ENCODE data around the gene NTRK1.

The NTRK1 gene

DNA sequence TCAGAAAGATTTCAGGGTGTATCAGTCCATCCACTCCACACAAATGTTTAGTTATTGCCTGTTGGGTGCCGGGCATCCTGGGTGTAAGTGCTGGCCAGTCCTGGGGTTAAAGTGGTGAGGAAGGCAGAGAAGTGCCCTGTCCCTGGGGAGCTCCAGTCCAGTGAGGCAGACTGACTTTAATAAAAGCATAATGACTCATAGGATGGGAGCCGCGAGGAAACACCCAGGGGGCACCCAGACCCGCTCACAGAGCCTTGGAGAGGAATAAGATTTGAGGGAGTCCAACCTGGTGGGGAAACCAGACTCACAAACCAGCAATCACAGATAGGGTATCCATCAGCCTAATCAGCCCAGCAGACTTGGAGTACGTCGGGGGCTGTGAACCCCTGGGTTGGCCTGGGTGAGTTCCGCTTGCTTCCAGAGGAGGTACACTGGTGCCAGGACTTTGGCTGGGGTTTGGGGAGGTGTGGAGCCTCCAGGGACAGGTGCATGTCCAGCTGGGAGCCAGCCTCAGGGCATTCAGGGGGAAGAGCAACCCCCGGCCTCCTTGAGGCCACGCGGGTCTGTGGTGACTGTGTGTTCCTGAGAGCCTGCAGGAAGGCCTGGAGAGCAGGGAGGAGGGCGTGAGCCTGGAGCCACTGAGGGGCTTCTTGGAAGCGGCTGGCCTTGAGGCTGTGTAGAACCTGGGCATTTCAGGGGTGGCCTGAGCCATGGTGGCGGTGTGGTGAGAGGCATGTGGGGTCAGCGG, 36.6 kb downstream of the NTRK1 start:
- Histone ChIP-seq H3F3A (ENCODE audit: insufficient read depth, low read length) (no peaks in the 10 kb centered on the region), H3K9me3 (ENCODE audit: low read length) (no peaks in the 10 kb centered on the region), H3K36me3 (ENCODE audit: insufficient read depth, low read length) (no peaks in the 10 kb centered on the region), H3K9me2 (ENCODE audit: low read depth, low read length) (no peaks in the 10 kb centered on the region), H2AFZ (ENCODE audit: low read length) (no peak overlapping the region), H3K4me3 (ENCODE audit: low read depth, low read length, poor library complexity, severe bottlenecking) (no peak overlapping the region), H3K4me2 (ENCODE audit: low read length) (no peak overlapping the region), H4K20me1 (ENCODE audit: insufficient read depth, low read length) (no peaks in the 10 kb centered on the region), H3K27me3 (ENCODE audit: insufficient read depth, low read length) (no peaks in the 10 kb centered on the region; the same call in 1 of the 2 replicates), H3K9ac (ENCODE audit: low read length) (no peak overlapping the region), H3K27ac (ENCODE audit: low read depth, low read length, poor library complexity, severe bottlenecking) (no peak overlapping the region), H3K4me1 (ENCODE audit: insufficient read depth, low read length, severe bottlenecking) (no peaks in the 10 kb centered on the region), H3K79me2 (ENCODE audit: insufficient read depth, low read length) (no peaks in the 10 kb centered on the region)
- TF ChIP-seq, protein P1, sequence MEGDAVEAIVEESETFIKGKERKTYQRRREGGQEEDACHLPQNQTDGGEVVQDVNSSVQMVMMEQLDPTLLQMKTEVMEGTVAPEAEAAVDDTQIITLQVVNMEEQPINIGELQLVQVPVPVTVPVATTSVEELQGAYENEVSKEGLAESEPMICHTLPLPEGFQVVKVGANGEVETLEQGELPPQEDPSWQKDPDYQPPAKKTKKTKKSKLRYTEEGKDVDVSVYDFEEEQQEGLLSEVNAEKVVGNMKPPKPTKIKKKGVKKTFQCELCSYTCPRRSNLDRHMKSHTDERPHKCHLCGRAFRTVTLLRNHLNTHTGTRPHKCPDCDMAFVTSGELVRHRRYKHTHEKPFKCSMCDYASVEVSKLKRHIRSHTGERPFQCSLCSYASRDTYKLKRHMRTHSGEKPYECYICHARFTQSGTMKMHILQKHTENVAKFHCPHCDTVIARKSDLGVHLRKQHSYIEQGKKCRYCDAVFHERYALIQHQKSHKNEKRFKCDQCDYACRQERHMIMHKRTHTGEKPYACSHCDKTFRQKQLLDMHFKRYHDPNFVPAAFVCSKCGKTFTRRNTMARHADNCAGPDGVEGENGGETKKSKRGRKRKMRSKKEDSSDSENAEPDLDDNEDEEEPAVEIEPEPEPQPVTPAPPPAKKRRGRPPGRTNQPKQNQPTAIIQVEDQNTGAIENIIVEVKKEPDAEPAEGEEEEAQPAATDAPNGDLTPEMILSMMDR (IDR thresholded peaks at IDR 0.05; ENCODE audit: low read length), result no peak
- TF ChIP-seq EZH2 (IDR thresholded peaks at IDR 0.05; ENCODE audit: borderline replicate concordance, low read length), result no peak

DNA sequence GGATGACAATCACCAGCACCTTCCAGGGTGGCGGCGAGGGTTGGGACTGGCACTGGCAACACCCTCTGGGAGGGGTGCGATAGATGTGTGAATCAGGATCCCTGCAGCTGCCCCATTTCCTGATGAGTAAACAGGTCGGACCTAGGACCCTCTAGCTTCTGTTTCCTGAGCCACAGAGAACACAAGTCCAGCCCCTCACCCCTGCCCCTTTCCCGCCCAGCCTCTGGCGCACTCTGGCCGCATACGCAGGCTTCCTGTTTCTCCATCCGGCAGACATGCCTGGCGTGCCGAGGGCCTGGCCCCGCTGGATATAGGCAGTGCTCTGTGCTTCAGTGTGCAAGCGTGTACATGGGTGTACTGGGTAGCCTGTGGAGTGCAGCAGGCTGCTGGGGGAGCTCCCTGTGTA, 37.5 kb downstream of the NTRK1 start:
- Histone ChIP-seq H4K20me1 (ENCODE audit: insufficient read depth, low read length) (no peaks in the 10 kb centered on the region), H3K9ac (ENCODE audit: low read length) (no peak overlapping the region), H3K79me2 (ENCODE audit: insufficient read depth, low read length) (no peaks in the 10 kb centered on the region), H2AFZ (ENCODE audit: low read length) (no peak overlapping the region), H3K27me3 (ENCODE audit: insufficient read depth, low read length) (peaks cover 4% of the 10 kb centered on the region; the same call in 1 of the 2 replicates), H3K9me2 (ENCODE audit: low read depth, low read length) (no peaks in the 10 kb centered on the region), H3K4me3 (ENCODE audit: low read depth, low read length, poor library complexity, severe bottlenecking) (no peak overlapping the region), H3K4me2 (ENCODE audit: low read length) (no peak overlapping the region), H3K9me3 (ENCODE audit: low read length) (no peaks in the 10 kb centered on the region), H3F3A (ENCODE audit: insufficient read depth, low read length) (no peaks in the 10 kb centered on the region), H3K27ac (ENCODE audit: low read depth, low read length, poor library complexity, severe bottlenecking) (no peak overlapping the region), H3K36me3 (ENCODE audit: insufficient read depth, low read length) (no peaks in the 10 kb centered on the region), H3K4me1 (ENCODE audit: insufficient read depth, low read length, severe bottlenecking) (no peaks in the 10 kb centered on the region)
- TF ChIP-seq, protein P1 (IDR thresholded peaks at IDR 0.05; ENCODE audit: low read length), result no peak
- no peak for TF ChIP-seq EZH2 (IDR thresholded peaks at IDR 0.05; ENCODE audit: borderline replicate concordance, low read length)

DNA sequence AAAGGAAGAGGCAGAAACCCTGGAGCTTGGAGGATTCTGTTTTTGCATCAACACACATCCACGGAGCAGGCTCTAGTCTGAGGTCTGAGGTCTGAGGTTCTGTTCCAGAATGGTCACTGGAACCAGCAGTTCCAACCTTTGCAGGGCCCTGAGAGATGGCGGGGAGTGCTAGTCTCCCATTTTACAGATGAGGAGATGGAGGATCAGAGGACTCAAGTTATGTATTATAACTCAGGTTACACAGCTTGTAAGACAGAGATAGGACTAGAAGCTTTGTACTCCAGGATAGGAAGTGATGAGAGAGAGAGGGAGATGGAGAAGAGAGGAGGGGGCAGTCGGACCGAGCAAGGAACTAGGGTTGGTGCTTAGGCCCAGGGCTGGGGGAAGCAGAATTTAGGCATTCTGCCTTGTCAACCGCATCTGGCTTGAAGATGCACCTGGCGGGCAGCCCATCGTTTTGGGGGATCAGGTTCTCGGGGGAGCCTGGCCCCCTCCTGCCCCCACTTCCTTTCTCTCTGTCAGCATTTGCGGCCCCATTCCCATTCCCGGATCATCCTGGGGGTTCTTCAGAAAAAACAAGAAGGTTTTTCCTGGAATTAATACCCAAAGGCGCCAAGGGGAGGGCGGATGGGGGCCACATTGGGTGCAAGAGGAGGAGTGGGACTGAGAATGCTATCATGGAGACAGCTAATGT, 38.5 kb downstream of the NTRK1 start:
- H3K27me3 ChIP-seq (ENCODE audit: insufficient read depth, low read length), result peaks cover 4% of the 10 kb centered on the region; the same call in 1 of the 2 replicates
- H3K4me1 ChIP-seq (ENCODE audit: insufficient read depth, low read length, severe bottlenecking), result no peaks in the 10 kb centered on the region
- no peaks in the 10 kb centered on the region for H3K9me2 ChIP-seq (ENCODE audit: low read depth, low read length)
- no peaks in the 10 kb centered on the region for H4K20me1 ChIP-seq (ENCODE audit: insufficient read depth, low read length)
- no peak overlapping the region for H3K27ac ChIP-seq (ENCODE audit: low read depth, low read length, poor library complexity, severe bottlenecking)
- H3K4me3 ChIP-seq (ENCODE audit: low read depth, low read length, poor library complexity, severe bottlenecking), result no peak overlapping the region
- H3F3A ChIP-seq (ENCODE audit: insufficient read depth, low read length), result no peaks in the 10 kb centered on the region
- H3K36me3 ChIP-seq (ENCODE audit: insufficient read depth, low read length), result no peaks in the 10 kb centered on the region
- no peak for TF ChIP-seq EZH2 (IDR thresholded peaks at IDR 0.05; ENCODE audit: borderline replicate concordance, low read length)
- no peaks in the 10 kb centered on the region for H3K79me2 ChIP-seq (ENCODE audit: insufficient read depth, low read length)
- no peaks in the 10 kb centered on the region for H3K9me3 ChIP-seq (ENCODE audit: low read length)
- H3K9ac ChIP-seq (ENCODE audit: low read length), result no peak overlapping the region
- H2AFZ ChIP-seq (ENCODE audit: low read length), result no peak overlapping the region
- no peak overlapping the region for H3K4me2 ChIP-seq (ENCODE audit: low read length)
